H1 (cell line): ENCODE data around the gene APBA2. TPM values are rescaled to one million over a fixed set of nuclear protein-coding genes. Genes with fewer than 3 reads are reported as not detected.

Experiments
- JUN ChIP-seq: IDR thresholded peaks from 2 replicates; pipeline ENCODE4 v1.6.1; 2011; ENCODE audit warnings: low read depth, mild to moderate bottlenecking, improper control_type of control experiment, low read length
- RXRA ChIP-seq: IDR thresholded peaks from 2 replicates; pipeline ENCODE4 v1.6.1; 2011; ENCODE audit warnings: low read depth, mild to moderate bottlenecking, low read length, moderate library complexity; ENCODE audit not compliant: insufficient read depth
- TCF12 ChIP-seq: IDR thresholded peaks from 2 replicates; pipeline ENCODE4 v1.6.1; 2011; ENCODE audit warnings: low read depth, mild to moderate bottlenecking, low read length
- polyA plus RNA-seq, 7 experiments: library from polyadenylated mRNA; depleted of rRNA in 3 of 7; stranded (reverse) in 5 of 7; unstranded in 2 of 7; fragments of >200 nt in 5 of 7; fragments of 200-250 nt in 2 of 7; gene quantifications; 1 replicate in 5 of 7; 2 replicates in 1 of 7; 4 replicates in 1 of 7; pipeline versions ENCODE4 v1.2.1 to v1.2.3, GENCODE V29; 2011 to 2013; ENCODE audit warnings: missing spikeins in 2 of 7, mixed read lengths in 2 of 7
- total RNA-seq: library from RNA; stranded (reverse); fragmentation: NEBNext Ultra II Directional; extraction: Animal tissue kit (Norgen Biotek cat#: 25700); gene quantifications from 2 replicates; pipeline ENCODE4 v1.2.1, GENCODE V29; 2021

APBA2 gene
- total and polyA plus RNA-seq, 2 of the 8 experiments (the other 6 are each of a cell fraction or from before 2014, with no cell fraction given) = 15.5 to 19.0 TPM

GRCh38 chr15:28896951-28897350, 11.2 kb downstream of the APBA2 start (continued):
- TF ChIP-seq TCF12 (no peak), RXRA (no peak), JUN (no peak)
